GM12878 (cell line): ENCODE results near the gene CD93. TPM values are rescaled to one million over a fixed set of nuclear protein-coding genes. Genes with fewer than 3 reads are reported as not detected.

Source experiments
- ATAC-seq: fragments of 200-7000 bp; cut with Tn5 transposase; 3 replicates; pipeline ENCODE4 v1.9.1; 2020; ENCODE audit warnings: mild to moderate bottlenecking, moderate library complexity
- Bru-seq: library from RNA; stranded (reverse); fragments of 400-500 nt; gene quantifications from one replicate; lab custom pipeline; 2021; lab: Mats Ljungman, UMichigan
- BruChase-seq, 2 experiments: library from RNA; stranded (reverse); fragments of 400-500 nt; gene quantifications; one replicate each; lab custom pipeline; 2021; lab: Mats Ljungman, UMichigan
- BruUV-seq: library from RNA; stranded (reverse); fragments of 400-500 nt; replicated peaks from 2 replicates; lab custom pipeline; 2021; lab: Mats Ljungman, UMichigan
- CTCF ChIA-PET: fragments of 300-600 bp; sonication (Branson Sonifier 250); formaldehyde crosslinking; extraction: SDS; loops from one replicate; lab custom pipeline; 2021; ENCODE audit warnings: inconsistent platforms; lab: Yijun Ruan, JAX
- POLR2A ChIA-PET: fragments of 350-600 bp; formaldehyde crosslinking; extraction: SDS; loops from one replicate; lab custom pipeline; 2021; ENCODE audit warnings: inconsistent platforms; lab: Charles Lee
- RAD21 ChIA-PET: fragments of 300-600 bp; sonication (Branson Sonifier 250); formaldehyde crosslinking; loops from one replicate; lab custom pipeline; 2023; ENCODE audit warnings: antibody characterized with exemption; ENCODE audit not compliant: unreplicated experiment; lab: Charles Lee
- SMC1A ChIA-PET: fragments of 300-600 bp; sonication (Branson Sonifier 250); formaldehyde crosslinking; loops from one replicate; lab custom pipeline; 2023; ENCODE audit not compliant: unreplicated experiment, uncharacterized antibody; lab: Charles Lee
- DNase-seq: peaks from one replicate; pipeline ENCODE4 v3.0.0-alpha.2; 2011; ENCODE audit warnings: low read depth, low spot score
- FAIRE-seq: peaks from 3 replicates; lab custom pipeline; 2011; peaks lifted over from hg19 to GRCh38; lab: Jason Lieb, UNC
- H2AFZ ChIP-seq: 2 replicates; pipeline ENCODE4 v1.6.0; 2011; ENCODE audit warnings: low read depth, low read length, control low read depth; ENCODE audit not compliant: control insufficient read depth
- H3K27ac ChIP-seq: 2 replicates; pipeline ENCODE4 v1.5.1; 2011; ENCODE audit warnings: control low read depth; ENCODE audit not compliant: control insufficient read depth, insufficient read depth
- H3K27me3 ChIP-seq, 2 experiments: replicated peaks in 1 of 2; 2 replicates each; pipeline versions ENCODE4 v1.6.0 to v1.6.1; 2011; ENCODE audit warnings: low read length in 1 of 2; ENCODE audit not compliant: control insufficient read depth in 2 of 2, insufficient read depth in 2 of 2
- H3K36me3 ChIP-seq, 2 experiments: 2 replicates each; pipeline ENCODE4 v1.5.1; 2011; ENCODE audit warnings: low read length in 1 of 2; ENCODE audit not compliant: control insufficient read depth in 2 of 2, insufficient read depth in 2 of 2
- H3K4me1 ChIP-seq: 2 replicates; pipeline ENCODE4 v1.6.1; 2011; ENCODE audit warnings: mild to moderate bottlenecking, low read length, moderate library complexity, mixed read lengths; ENCODE audit not compliant: control insufficient read depth, insufficient read depth
- H3K4me2 ChIP-seq: 2 replicates; pipeline ENCODE4 v1.6.0; 2011; ENCODE audit warnings: control low read depth; ENCODE audit not compliant: control insufficient read depth, insufficient read depth
- H3K4me3 ChIP-seq: fragments of 200-600 bp; sonication (generic); 2 replicates; pipeline ENCODE4 v1.5.1; 2016
- H3K79me2 ChIP-seq: 2 replicates; pipeline ENCODE4 v1.6.0; 2011; ENCODE audit warnings: low read length; ENCODE audit not compliant: control insufficient read depth, insufficient read depth
- H3K9ac ChIP-seq: 2 replicates; pipeline ENCODE4 v1.8.0; 2011; ENCODE audit warnings: low read length, control low read depth, mixed read lengths; ENCODE audit not compliant: control insufficient read depth, insufficient read depth
- H3K9me3 ChIP-seq: replicated peaks from 3 replicates; pipeline ENCODE4 v1.5.1; 2011; ENCODE audit warnings: mild to moderate bottlenecking, low read length; ENCODE audit not compliant: control insufficient read depth, insufficient read depth
- H4K20me1 ChIP-seq: 2 replicates; pipeline ENCODE4 v1.6.0; 2011; ENCODE audit not compliant: control insufficient read depth, insufficient read depth
- CBFB ChIP-seq: IDR thresholded peaks from 2 replicates; pipeline ENCODE4 v1.6.1; 2016; ENCODE audit warnings: antibody characterized with exemption, low read depth
- DPF2 ChIP-seq: fragments of 450-650 bp; IDR thresholded peaks from 2 replicates; pipeline ENCODE4 v1.6.1; 2017; ENCODE audit warnings: mild to moderate bottlenecking
- ETV6 ChIP-seq, 2 experiments: fragments of 450-650 bp in 1 of 2; IDR thresholded peaks in 1 of 2; conservative IDR thresholded peaks in 1 of 2; 2 replicates each; pipeline ENCODE4 v1.6.1; 2014; ENCODE audit warnings: antibody characterized with exemption in 1 of 2, borderline replicate concordance in 1 of 2, low read depth in 1 of 2, mild to moderate bottlenecking in 1 of 2, moderate library complexity in 1 of 2
- JUND ChIP-seq: IDR thresholded peaks from 2 replicates; pipeline ENCODE4 v1.6.1; 2012; ENCODE audit warnings: low read depth, mild to moderate bottlenecking, low read length, improper control_type of control experiment, moderate library complexity
- MAX ChIP-seq: IDR thresholded peaks from 2 replicates; pipeline ENCODE4 v1.6.1; 2012; ENCODE audit warnings: low read depth, low read length, improper control_type of control experiment
- RBBP5 ChIP-seq: fragments of 200-600 bp; sonication (generic); conservative IDR thresholded peaks from 2 replicates; pipeline ENCODE4 v1.6.1; 2016
- RUNX3 ChIP-seq: IDR thresholded peaks from 2 replicates; pipeline ENCODE4 v1.6.1; 2012; ENCODE audit warnings: low read length, inconsistent platforms
- STAT3 ChIP-seq: IDR thresholded peaks from 2 replicates; pipeline ENCODE4 v1.6.1; 2011; ENCODE audit warnings: low read depth, low read length, improper control_type of control experiment
- TBL1XR1 ChIP-seq: IDR thresholded peaks from 2 replicates; pipeline ENCODE4 v1.6.1; 2012; ENCODE audit warnings: low read depth, low read length, improper control_type of control experiment
- ZBTB11 ChIP-seq: fragments of 450-650 bp; formaldehyde crosslinking; IDR thresholded peaks from 2 replicates; pipeline ENCODE4 v1.5.0; 2022; ENCODE audit warnings: mild to moderate bottlenecking, missing genetic modification characterization
- ZNF622 ChIP-seq: fragments of 450-650 bp; IDR thresholded peaks from 2 replicates; pipeline ENCODE4 v1.6.1; 2017; ENCODE audit warnings: mild to moderate bottlenecking, inconsistent platforms
- WGBS: methylation state at CpG from one replicate; pipeline ENCODE4 v1.1.6; 2016; ENCODE audit warnings: low lambda C conversion rate; ENCODE audit not compliant: insufficient replicate concordance, insufficient coverage; ENCODE audit errors: missing lambda C conversion rate; 5-methylcytosine and 5-hydroxymethylcytosine counted together
- in situ Hi-C: fragments of 300-500 bp; cut with MboI; formaldehyde crosslinking; loops from 9 replicates; pipeline ENCODE4 v1.14.3; 2018; ENCODE audit warnings: mixed read lengths
- intact Hi-C: fragments of 100-400 bp; cut with micrococcal nuclease; formaldehyde crosslinking; loops from one replicate; pipeline ENCODE4 v1.14.2; 2022; ENCODE audit not compliant: unreplicated experiment
- long read RNA-seq, 2 experiments: library from polyadenylated mRNA; unstranded; transcript quantifications; one replicate each; pipeline ENCODE4 v2.0.0, GENCODE V29; 2019 to 2020
- polyA minus RNA-seq, 3 experiments: library from RNA; depleted of rRNA, polyadenylated mRNA; stranded (reverse); fragments of >200 nt; gene quantifications; 2 replicates each; pipeline ENCODE4 v1.2.3, GENCODE V29; 2011
- polyA plus RNA-seq, 11 experiments: library from polyadenylated mRNA; depleted of rRNA in 4 of 11; unstranded in 6 of 11; stranded (reverse) in 5 of 11; fragments of >200 nt; fragmentation: Nextera tagmentation in 4 of 11; fragmentation: Illumina TruSeq in 1 of 11; extraction: Ambion mirVana in 4 of 11; extraction: Trizol in 1 of 11; gene quantifications; 1 replicate in 1 of 11; 2 replicates in 10 of 11; pipeline versions ENCODE4 v1.2.1 to v1.2.3, GENCODE V29; 2011 to 2016; ENCODE audit warnings: inconsistent platforms in 2 of 11, missing spikeins in 2 of 11, low read depth in 1 of 11
- total RNA-seq, 4 experiments: library from RNA; depleted of rRNA in 3 of 4; stranded (reverse); fragments of >200 nt in 3 of 4; fragmentation: Illumina TruSeq in 1 of 4; extraction: Trizol in 1 of 4; gene quantifications; 2 replicates each; pipeline versions ENCODE4 v1.2.1 to v1.2.3, GENCODE V29; 2013 to 2021
- TF ChIP-seq, protein P1 (sequence below): fragments of 450-650 bp; IDR thresholded peaks from 2 replicates; pipeline ENCODE4 v1.6.1; 2017; ENCODE audit warnings: mild to moderate bottlenecking, moderate library complexity

CD93 gene
- total RNA-seq (2013; cell fraction: nucleolus; rRNA removed): 1.5 and 1.8 TPM in 2 replicates
- total RNA-seq (2014; rRNA removed) (2.3 and 2.7 TPM in 2 replicates), total RNA-seq (2014; rRNA removed; fragmentation: Illumina TruSeq; extraction: Trizol) (1.3 TPM in 2 replicates), total RNA-seq (2021) (2.5 and 2.6 TPM in 2 replicates), polyA plus RNA-seq (2011; rRNA removed) (0.20 and 0.22 TPM in 2 replicates), polyA plus RNA-seq (2014; fragmentation: Illumina TruSeq; extraction: Trizol) (1.6 TPM in 2 replicates), polyA plus RNA-seq (2014; fragmentation: Nextera tagmentation; extraction: Ambion mirVana) (under 1 TPM; 0.35 to 0.55 TPM), polyA plus RNA-seq (2014; rRNA removed) (1.3 and 1.5 TPM in 2 replicates), polyA plus RNA-seq (2016; fragmentation: Nextera tagmentation; extraction: Ambion mirVana) (under 1 TPM; 0.27 to 0.30 TPM), polyA minus RNA-seq (2011; rRNA and poly(A)+ RNA removed) (0.26 and 0.29 TPM in 2 replicates), Bru-seq, nascent RNA (percentile 47 among the genes with signal in this experiment), BruChase-seq, experiment 1, labeled RNA remaining after a 6-hour chase (percentile 55 among the genes with signal in this experiment), BruChase-seq, experiment 2, labeled RNA remaining after a 2-hour chase (percentile 54 among the genes with signal in this experiment)
- 0.26 TPM for polyA plus RNA-seq (2011; ENCODE audit: low read depth)
- polyA plus RNA-seq (2011; cell fraction: cytosol; rRNA removed): 0.15 and 0.17 TPM in 2 replicates
- 0.18 and 0.30 TPM in 2 replicates for polyA plus RNA-seq (2011; cell fraction: nucleus; rRNA removed)
- 0.24 and 0.28 TPM in 2 replicates for polyA plus RNA-seq (2012)
- polyA minus RNA-seq (2011; cell fraction: cytosol; rRNA and poly(A)+ RNA removed): 0.10 TPM in 1 of 2 replicates, not detected in the other
- polyA minus RNA-seq (2011; cell fraction: nucleus; rRNA and poly(A)+ RNA removed): 0.12 and 0.29 TPM in 2 replicates
- long read RNA-seq, experiment 1: 0 reads
- long read RNA-seq, experiment 2, partial matches to known transcripts: 0 of 9 reads
- long read RNA-seq, experiment 2, other reads (novel, unspliced or antisense): 9 of 9 reads

- H3K79me2 ChIP-seq: no peaks in the 10 kb centered on the region
- H2AFZ ChIP-seq: peak within 1 kb of the TSS; percentile 44
- ChIA-PET RAD21 (interaction anchor here (1.0 to 2.6 kb wide), 9 partner anchors 10 to 394 kb away, joined by 3 to 9 read pairs (median 3); no protein-coding TSS in a partner anchor), CTCF (interaction anchor here (0.9 to 2.0 kb wide), 7 partner anchors 25 to 149 kb away, joined by 3 to 6 read pairs (median 5); no protein-coding TSS in a partner anchor), SMC1A (interaction anchor here (0.8 to 2.4 kb wide), 14 partner anchors 16 to 323 kb away, joined by 3 to 10 read pairs (median 4); no protein-coding TSS in a partner anchor), POLR2A (interaction anchor here (0.8 to 1.4 kb wide), 5 partner anchors 24 to 264 kb away, joined by 3 to 5 read pairs (median 3); no protein-coding TSS in a partner anchor)
- FAIRE-seq (no peak), DNase-seq (no peak), ATAC-seq (peak; percentile 70)
- H3K4me2 ChIP-seq: peak within 1 kb of the TSS; percentile 33; the same call in 1 of the 2 replicates
- in situ Hi-C loops: no loop called here
- WGBS: 25% methylated on average over 28 of the region's 28 CpGs
- no TSS peak for BruUV-seq
- no peaks in the 10 kb centered on the region for H3K9me3 ChIP-seq
- no peaks in the 10 kb centered on the region for H4K20me1 ChIP-seq
- intact Hi-C loops: no loop called here
- H3K36me3 ChIP-seq: no peaks in the 10 kb centered on the region
- H3K4me1 ChIP-seq: peaks cover 14% of the 10 kb centered on the region
- no peak within 1 kb of the TSS for H3K9ac ChIP-seq
- H3K27ac ChIP-seq: peak within 1 kb of the TSS; percentile 13; the same call in 1 of the 2 replicates
- no peak within 1 kb of the TSS for H3K4me3 ChIP-seq
- H3K27me3 ChIP-seq: peaks cover 0 to 2% of the 10 kb centered on the region in 2 experiments; a peak in 1 of 4 replicates
- TF ChIP-seq MAX (no peak), JUND (no peak), TBL1XR1 (no peak), ZBTB11 (CRISPR knock-in tag) (no peak), RBBP5 (no peak), RUNX3 (no peak), CBFB (no peak), ZNF622 (no peak), STAT3 (no peak), DPF2 (no peak; the same call in 1 of the 2 replicates), ETV6 (conservative IDR thresholded peaks at IDR 0.05 in 1 of 2, IDR thresholded peaks at IDR 0.05 in 1 of 2; ENCODE audit: borderline replicate concordance in 1 of 2, low read depth in 1 of 2) (0 out of 4 replicates have a peak, but pooled peaks of 1 of the 2 experiments have one; percentile 21)
- TF ChIP-seq, protein P1, sequence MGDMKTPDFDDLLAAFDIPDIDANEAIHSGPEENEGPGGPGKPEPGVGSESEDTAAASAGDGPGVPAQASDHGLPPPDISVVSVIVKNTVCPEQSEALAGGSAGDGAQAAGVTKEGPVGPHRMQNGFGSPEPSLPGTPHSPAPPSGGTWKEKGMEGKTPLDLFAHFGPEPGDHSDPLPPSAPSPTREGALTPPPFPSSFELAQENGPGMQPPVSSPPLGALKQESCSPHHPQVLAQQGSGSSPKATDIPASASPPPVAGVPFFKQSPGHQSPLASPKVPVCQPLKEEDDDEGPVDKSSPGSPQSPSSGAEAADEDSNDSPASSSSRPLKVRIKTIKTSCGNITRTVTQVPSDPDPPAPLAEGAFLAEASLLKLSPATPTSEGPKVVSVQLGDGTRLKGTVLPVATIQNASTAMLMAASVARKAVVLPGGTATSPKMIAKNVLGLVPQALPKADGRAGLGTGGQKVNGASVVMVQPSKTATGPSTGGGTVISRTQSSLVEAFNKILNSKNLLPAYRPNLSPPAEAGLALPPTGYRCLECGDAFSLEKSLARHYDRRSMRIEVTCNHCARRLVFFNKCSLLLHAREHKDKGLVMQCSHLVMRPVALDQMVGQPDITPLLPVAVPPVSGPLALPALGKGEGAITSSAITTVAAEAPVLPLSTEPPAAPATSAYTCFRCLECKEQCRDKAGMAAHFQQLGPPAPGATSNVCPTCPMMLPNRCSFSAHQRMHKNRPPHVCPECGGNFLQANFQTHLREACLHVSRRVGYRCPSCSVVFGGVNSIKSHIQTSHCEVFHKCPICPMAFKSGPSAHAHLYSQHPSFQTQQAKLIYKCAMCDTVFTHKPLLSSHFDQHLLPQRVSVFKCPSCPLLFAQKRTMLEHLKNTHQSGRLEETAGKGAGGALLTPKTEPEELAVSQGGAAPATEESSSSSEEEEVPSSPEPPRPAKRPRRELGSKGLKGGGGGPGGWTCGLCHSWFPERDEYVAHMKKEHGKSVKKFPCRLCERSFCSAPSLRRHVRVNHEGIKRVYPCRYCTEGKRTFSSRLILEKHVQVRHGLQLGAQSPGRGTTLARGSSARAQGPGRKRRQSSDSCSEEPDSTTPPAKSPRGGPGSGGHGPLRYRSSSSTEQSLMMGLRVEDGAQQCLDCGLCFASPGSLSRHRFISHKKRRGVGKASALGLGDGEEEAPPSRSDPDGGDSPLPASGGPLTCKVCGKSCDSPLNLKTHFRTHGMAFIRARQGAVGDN: peak; percentile 46; the same call in 1 of the 2 replicates
Measured at GRCh38 chr20:23086056-23086566, at the start of gene CD93. Gene CD93, minus strand, starts transcription at chr20:23086324. Its CDS starts 132 bp downstream, at chr20:23086192.
